GM12873 (cell line): ENCODE data around the gene RNF128.

Experiments used
- TF ChIP-seq, protein P1 (sequence below): IDR thresholded peaks from 2 replicates; pipeline ENCODE4 v1.5.1; 2012; ENCODE audit warnings: low read depth, mild to moderate bottlenecking, moderate library complexity, low read length, control low read depth; ENCODE audit not compliant: insufficient read depth; ENCODE audit errors: missing control alignments

Gene RNF128

DNA sequence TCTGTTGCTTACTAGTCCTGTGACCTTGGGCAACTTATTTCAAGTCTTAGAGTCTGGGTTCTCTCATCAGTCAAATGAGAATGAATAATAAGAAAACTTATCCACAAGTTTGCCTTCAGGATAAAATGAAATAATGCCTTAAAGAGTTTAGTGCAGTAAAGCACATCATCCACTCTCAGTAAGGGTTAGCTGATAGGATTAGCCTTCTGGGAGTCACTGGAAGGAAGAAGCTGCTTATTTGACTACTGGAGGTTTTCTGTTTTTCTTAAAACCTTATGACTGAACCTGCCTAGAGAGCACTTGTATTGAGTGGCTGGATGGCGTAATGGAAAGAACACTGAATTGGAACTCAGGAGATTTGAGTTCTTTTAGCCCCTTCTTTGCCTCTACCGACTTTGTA, 1.8 kb downstream of the RNF128 start:
- TF ChIP-seq, protein P1, sequence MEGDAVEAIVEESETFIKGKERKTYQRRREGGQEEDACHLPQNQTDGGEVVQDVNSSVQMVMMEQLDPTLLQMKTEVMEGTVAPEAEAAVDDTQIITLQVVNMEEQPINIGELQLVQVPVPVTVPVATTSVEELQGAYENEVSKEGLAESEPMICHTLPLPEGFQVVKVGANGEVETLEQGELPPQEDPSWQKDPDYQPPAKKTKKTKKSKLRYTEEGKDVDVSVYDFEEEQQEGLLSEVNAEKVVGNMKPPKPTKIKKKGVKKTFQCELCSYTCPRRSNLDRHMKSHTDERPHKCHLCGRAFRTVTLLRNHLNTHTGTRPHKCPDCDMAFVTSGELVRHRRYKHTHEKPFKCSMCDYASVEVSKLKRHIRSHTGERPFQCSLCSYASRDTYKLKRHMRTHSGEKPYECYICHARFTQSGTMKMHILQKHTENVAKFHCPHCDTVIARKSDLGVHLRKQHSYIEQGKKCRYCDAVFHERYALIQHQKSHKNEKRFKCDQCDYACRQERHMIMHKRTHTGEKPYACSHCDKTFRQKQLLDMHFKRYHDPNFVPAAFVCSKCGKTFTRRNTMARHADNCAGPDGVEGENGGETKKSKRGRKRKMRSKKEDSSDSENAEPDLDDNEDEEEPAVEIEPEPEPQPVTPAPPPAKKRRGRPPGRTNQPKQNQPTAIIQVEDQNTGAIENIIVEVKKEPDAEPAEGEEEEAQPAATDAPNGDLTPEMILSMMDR = no peak

DNA sequence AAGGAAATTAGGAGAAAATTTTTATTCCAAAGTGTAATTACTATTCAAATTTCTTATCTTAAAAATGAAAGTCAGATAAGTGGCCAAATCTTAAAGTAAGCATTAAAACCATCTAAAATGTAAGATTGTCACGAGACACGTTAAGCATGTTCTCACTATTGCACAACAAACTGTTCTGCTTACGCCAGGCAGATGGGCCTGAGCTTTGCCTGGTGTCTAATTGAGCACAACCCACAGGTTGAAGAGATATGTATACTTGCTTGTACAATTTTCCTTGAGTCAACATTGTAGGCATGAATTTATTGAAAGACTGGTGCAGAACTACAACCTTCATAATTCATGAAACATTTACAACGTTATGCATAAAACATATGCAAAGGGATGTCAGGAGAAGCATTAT, 3.9 kb downstream of the RNF128 start:
- TF ChIP-seq, protein P1 = no peak

DNA sequence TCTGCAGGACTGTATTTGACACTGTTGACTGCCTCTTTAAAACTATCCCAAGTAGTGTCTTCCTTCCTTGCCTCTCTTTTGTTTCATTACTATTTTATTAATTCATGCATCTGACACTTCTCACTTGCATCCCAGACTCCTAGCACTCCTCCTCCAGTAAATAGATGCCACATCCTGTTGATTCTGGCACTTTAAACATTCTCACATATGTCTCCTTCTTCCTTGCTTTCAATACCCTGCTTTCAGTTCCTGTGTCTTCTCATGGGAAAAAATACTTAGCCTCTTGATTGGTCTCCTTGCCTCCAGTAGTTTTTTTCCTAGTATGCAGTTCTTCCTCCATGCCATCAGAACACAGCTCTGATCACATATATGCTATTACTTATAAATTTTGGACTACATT, 5.1 kb downstream of the RNF128 start:
- TF ChIP-seq, protein P1 = no peak

DNA sequence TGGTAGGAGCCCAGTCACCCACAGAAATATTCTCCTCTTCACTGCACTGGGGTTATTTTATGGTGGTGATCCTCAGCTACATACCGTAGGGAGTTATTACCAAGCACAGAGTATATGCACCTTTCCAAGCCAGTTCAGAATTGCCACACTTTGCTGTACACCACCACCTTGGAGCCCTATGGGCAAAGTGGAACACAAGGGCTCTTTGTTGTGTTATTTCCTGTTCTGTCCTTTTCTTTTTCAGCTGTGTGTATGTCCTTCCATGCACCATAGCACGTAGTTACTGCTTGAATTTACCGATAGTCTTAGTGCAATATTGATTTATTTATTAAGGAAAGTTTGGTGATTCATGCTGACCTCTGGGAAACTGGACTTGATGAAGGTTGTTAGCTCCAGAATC, 8.3 kb downstream of the RNF128 start:
- TF ChIP-seq, protein P1 = no peak

DNA sequence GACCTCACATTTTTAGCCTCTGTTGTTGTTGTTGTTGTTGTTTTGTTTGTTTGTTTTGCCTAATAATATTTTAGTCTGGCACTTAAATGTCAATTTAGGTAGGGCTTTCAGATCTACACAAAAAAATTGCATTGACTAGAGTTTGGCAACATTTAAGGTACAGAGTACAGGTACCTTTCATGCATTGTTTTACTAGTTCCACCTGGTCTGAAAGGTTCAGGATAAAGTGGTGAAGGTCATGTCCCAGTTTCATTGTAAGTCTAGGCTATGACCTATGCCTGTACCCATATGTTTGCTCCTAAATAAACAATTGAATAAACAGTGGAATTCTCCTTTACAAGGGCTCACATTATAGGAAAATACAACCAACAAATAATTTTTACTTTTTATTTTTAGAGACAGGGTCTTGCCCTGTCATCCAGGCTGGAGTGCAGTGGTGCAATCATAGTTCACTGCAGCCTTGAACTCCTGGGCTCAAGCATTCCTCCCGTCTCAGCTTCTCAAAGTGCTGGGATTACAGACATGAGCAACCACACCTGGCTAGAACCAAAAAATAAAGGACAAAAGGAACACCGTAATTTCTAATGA, 13.8 kb downstream of the RNF128 start:
- TF ChIP-seq, protein P1 = no peak

DNA sequence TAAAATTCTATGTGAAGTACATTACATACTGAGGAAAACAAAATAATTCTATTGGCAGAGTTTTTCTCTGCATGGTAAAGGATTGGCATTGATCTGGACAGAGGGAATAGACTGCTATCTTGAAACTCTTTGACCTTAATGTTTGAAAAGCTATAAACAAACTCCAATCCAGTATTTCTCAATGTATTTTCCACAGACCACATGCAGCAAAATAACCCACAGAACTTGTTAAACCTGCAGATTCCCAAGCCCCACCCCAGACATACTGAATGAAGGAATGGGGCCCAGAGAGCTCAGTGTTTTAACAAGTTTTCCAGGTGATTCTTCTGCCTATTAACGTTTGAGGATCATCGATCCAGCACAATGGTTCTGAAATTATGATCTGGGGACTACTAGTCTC, 15.7 kb downstream of the RNF128 start:
- TF ChIP-seq, protein P1 = no peak

DNA sequence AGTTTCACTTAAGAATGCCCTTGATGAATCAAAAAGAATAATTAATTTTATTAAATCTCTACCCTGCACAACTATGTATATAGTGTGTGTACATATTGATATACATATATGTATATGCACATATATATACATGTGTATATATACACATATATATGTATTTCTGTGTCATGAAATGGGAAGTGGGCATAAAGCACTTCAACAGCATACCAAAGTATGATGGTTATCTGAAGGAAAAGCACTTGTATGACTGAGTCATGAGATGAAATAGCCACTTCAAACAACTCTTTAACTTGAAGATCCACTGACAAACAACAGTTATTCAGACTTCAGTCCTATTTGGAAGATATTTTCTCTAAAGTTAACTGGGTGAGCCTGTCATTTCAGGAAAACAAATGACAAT, 16.3 kb downstream of the RNF128 start:
- TF ChIP-seq, protein P1 = no peak
